Endothelial cell of umbilical vein (primary cell): Measurements from ENCODE around the gene OR52N4. TPM values are rescaled to one million over a fixed set of nuclear protein-coding genes. Genes with fewer than 3 reads are reported as not detected.

ENCODE experiments used
- BruUV-seq: library from RNA; stranded (reverse); fragments of 400-500 nt; replicated peaks from 2 replicates; lab custom pipeline; 2021; lab: Mats Ljungman, UMichigan
- CTCF ChIA-PET: fragments of 300-600, 350-600 bp; sonication (Branson Sonifier 250); formaldehyde crosslinking; loops from one replicate; lab custom pipeline; 2021; ENCODE audit warnings: antibody characterized with exemption, inconsistent platforms; lab: Charles Lee
- POLR2A ChIA-PET: fragments of 300-600, 350-600 bp; sonication (Branson Sonifier 250); formaldehyde crosslinking; loops from one replicate; lab custom pipeline; 2021; ENCODE audit warnings: antibody characterized with exemption, inconsistent platforms; lab: Charles Lee
- DNase-seq: peaks from one replicate; pipeline ENCODE4 v3.0.0-alpha.2; 2011; ENCODE audit warnings: low read depth, low spot score
- FAIRE-seq: peaks from 2 replicates; lab custom pipeline; 2011; peaks lifted over from hg19 to GRCh38; lab: Jason Lieb, UNC
- H2AFZ ChIP-seq: 2 replicates; pipeline ENCODE4 v1.6.0; 2012; ENCODE audit warnings: low read depth, low read length, control low read depth, inconsistent platforms
- H3K27ac ChIP-seq: 2 replicates; pipeline ENCODE4 v1.5.1; 2011; ENCODE audit warnings: low read depth, mild to moderate bottlenecking, control low read depth, low read length, moderate library complexity; ENCODE audit not compliant: insufficient read depth
- H3K27me3 ChIP-seq, 2 experiments: 2 replicates each; pipeline versions ENCODE4 v1.6.0 to v1.6.1; 2011; ENCODE audit warnings: low read length in 2 of 2, mixed read lengths in 1 of 2; ENCODE audit not compliant: control insufficient read depth in 2 of 2, insufficient read depth in 2 of 2
- H3K36me3 ChIP-seq, 2 experiments: 2 replicates in 1 of 2; 3 replicates in 1 of 2; pipeline ENCODE4 v1.5.1; 2011; ENCODE audit warnings: low read length in 2 of 2, mild to moderate bottlenecking in 1 of 2, moderate library complexity in 1 of 2; ENCODE audit not compliant: control insufficient read depth in 2 of 2, insufficient read depth in 2 of 2; ENCODE audit errors: extremely low read depth in 1 of 2
- H3K4me1 ChIP-seq: 3 replicates; pipeline ENCODE4 v1.5.1; 2011; ENCODE audit warnings: mild to moderate bottlenecking, low read length; ENCODE audit not compliant: control insufficient read depth, insufficient read depth; ENCODE audit errors: extremely low read depth
- H3K4me2 ChIP-seq: 2 replicates; pipeline ENCODE4 v1.6.1; 2011; ENCODE audit warnings: low read length, control low read depth, mixed read lengths; ENCODE audit not compliant: insufficient read depth
- H3K4me3 ChIP-seq, 3 experiments: fragments of 200-600 bp in 1 of 3; sonication (generic), shearing (Covaris generic) in 1 of 3; replicated peaks in 1 of 3; 2 replicates each; pipeline ENCODE4 v1.5.1; 2011 to 2016; ENCODE audit warnings: control low read depth in 3 of 3, low read length in 3 of 3, mild to moderate bottlenecking in 2 of 3, inconsistent platforms in 1 of 3, low read depth in 1 of 3, moderate library complexity in 1 of 3; ENCODE audit not compliant: insufficient read depth in 1 of 3
- H3K79me2 ChIP-seq: 2 replicates; pipeline ENCODE4 v1.6.0; 2012; ENCODE audit warnings: low read length, inconsistent platforms; ENCODE audit not compliant: control insufficient read depth, insufficient read depth
- H3K9ac ChIP-seq: replicated peaks from 2 replicates; pipeline ENCODE3; 2011; ENCODE audit warnings: low read length, control low read depth; ENCODE audit not compliant: insufficient read depth; ENCODE audit errors: extremely low read depth
- H3K9me1 ChIP-seq: replicated peaks from 3 replicates; pipeline ENCODE4 v1.6.0; 2011; ENCODE audit warnings: mild to moderate bottlenecking, low read length; ENCODE audit not compliant: control insufficient read depth, insufficient read depth; ENCODE audit errors: extremely low read depth
- H3K9me3 ChIP-seq: replicated peaks from 2 replicates; pipeline ENCODE4 v1.5.1; 2012; ENCODE audit warnings: low read length, inconsistent platforms; ENCODE audit not compliant: control insufficient read depth, insufficient read depth
- H4K20me1 ChIP-seq: replicated peaks from 2 replicates; pipeline ENCODE3; 2011; ENCODE audit warnings: mild to moderate bottlenecking, low read length; ENCODE audit not compliant: control insufficient read depth, insufficient read depth; ENCODE audit errors: extremely low read depth
- CTCF ChIP-seq, 2 donors: IDR thresholded peaks; 1 replicate in 1 of 2; 2 replicates in 1 of 2; pipeline ENCODE4 v1.5.1; 2011; ENCODE audit warnings: low read length in 2 of 2, mild to moderate bottlenecking in 2 of 2, moderate library complexity in 2 of 2, control low read depth in 1 of 2, inconsistent platforms in 1 of 2, low read depth in 1 of 2; ENCODE audit not compliant: insufficient read depth in 1 of 2; ENCODE audit errors: extremely low read depth in 1 of 2
- EZH2 ChIP-seq: IDR thresholded peaks from 2 replicates; pipeline ENCODE4 v1.6.1; 2012; ENCODE audit warnings: borderline replicate concordance, low read depth, mild to moderate bottlenecking, moderate library complexity, low read length, inconsistent platforms; ENCODE audit not compliant: severe bottlenecking
- FOS ChIP-seq: IDR thresholded peaks from 2 replicates; pipeline ENCODE4 v1.6.1; 2011; ENCODE audit warnings: mild to moderate bottlenecking, low read length, moderate library complexity, borderline replicate concordance; ENCODE audit not compliant: insufficient read depth
- GATA2 ChIP-seq: IDR thresholded peaks from 2 replicates; pipeline ENCODE4 v1.7.0; 2011; ENCODE audit warnings: low read depth, mild to moderate bottlenecking, moderate library complexity, mixed read lengths, low read length; ENCODE audit not compliant: insufficient read length, insufficient read depth
- JUN ChIP-seq: IDR thresholded peaks from 2 replicates; pipeline ENCODE4 v1.6.1; 2011; ENCODE audit warnings: borderline replicate concordance, low read depth; ENCODE audit not compliant: insufficient read length, insufficient read depth
- MAX ChIP-seq: IDR thresholded peaks from 2 replicates; pipeline ENCODE4 v1.6.1; 2011; ENCODE audit not compliant: insufficient read depth, insufficient read length
- MYC ChIP-seq: IDR thresholded peaks from one replicate; pipeline ENCODE4 v1.6.1; 2011; ENCODE audit warnings: mild to moderate bottlenecking, low read depth, low read length
- POLR2A ChIP-seq: IDR thresholded peaks from 2 replicates; pipeline ENCODE4 v1.6.1; 2012; ENCODE audit warnings: low read depth, mild to moderate bottlenecking, control low read depth, low read length
- POLR2AphosphoS5 ChIP-seq: IDR thresholded peaks from 2 replicates; pipeline ENCODE4 v1.6.1; 2012; ENCODE audit warnings: low read depth, mild to moderate bottlenecking, control low read depth, low read length, moderate library complexity; ENCODE audit not compliant: insufficient read depth
- dilution Hi-C: fragments of 300-500 bp; cut with MboI; formaldehyde crosslinking; loops from one replicate; pipeline ENCODE4 v1.15.0; 2019; ENCODE audit warnings: low sequenced_read_pairs; ENCODE audit not compliant: extremely low pct_ligation_motif_present
- intact Hi-C: fragments of 100-400 bp; cut with micrococcal nuclease; formaldehyde crosslinking; loops from one replicate; pipeline ENCODE4 v1.10.0; 2022
- polyA plus RNA-seq, 4 experiments: library from polyadenylated mRNA; depleted of rRNA in 3 of 4; stranded (reverse) in 3 of 4; unstranded in 1 of 4; fragments of >200 nt; gene quantifications; 2 replicates each; pipeline versions ENCODE4 v1.2.1 to v1.2.3, GENCODE V29; 2011 to 2012; ENCODE audit warnings: missing spikeins in 1 of 4
- total RNA-seq: library from RNA; stranded (reverse); gene quantifications from 2 replicates; pipeline ENCODE4 v1.2.3, GENCODE V29; 2021

Gene OR52N4
- total and polyA plus RNA-seq, 2 donors (not counting 3 experiments of a cell fraction or from before 2014, with no cell fraction given), result 0.10 TPM; not detected in 1

GRCh38 chr11:5746614-5747013, 7.4 kb upstream of the OR52N4 start:
- dilution Hi-C loops, result no loop called here
- ChIA-PET POLR2A (no interaction called here), CTCF (no interaction called here)
- H3K4me1 ChIP-seq, result no peaks in the 10 kb centered on the region
- no peak overlapping the region for H3K4me3 ChIP-seq
- H3K9me1 ChIP-seq, result no peaks in the 10 kb centered on the region
- no peak overlapping the region for H3K27ac ChIP-seq
- FAIRE-seq, result no peak
- no peaks in the 10 kb centered on the region for H3K9me3 ChIP-seq
- intact Hi-C loops, result no loop called here
- BruUV-seq, result no TSS peak
- H3K4me2 ChIP-seq, result no peak overlapping the region
- no peaks in the 10 kb centered on the region for H4K20me1 ChIP-seq
- no peaks in the 10 kb centered on the region for H3K27me3 ChIP-seq
- no peak for DNase-seq
- TF ChIP-seq POLR2AphosphoS5 (no peak), GATA2 (no peak), MYC (no peak), FOS (no peak), CTCF (IDR thresholded peaks at IDR 0.05; ENCODE audit: extremely low read depth in 1 of 2, insufficient read depth in 1 of 2, low read depth in 1 of 2, low read length in 2 of 2) (no peak), MAX (no peak), EZH2 (no peak), JUN (no peak), POLR2A (no peak)
- H3K9ac ChIP-seq, result no peak overlapping the region
- H3K36me3 ChIP-seq, result no peaks in the 10 kb centered on the region
- no peak overlapping the region for H2AFZ ChIP-seq
- H3K79me2 ChIP-seq, result no peaks in the 10 kb centered on the region
